Measurements from ENCODE around the gene AP2A1. TPM values are rescaled to one million over a fixed set of nuclear protein-coding genes. Genes with fewer than 3 reads are reported as not detected.

AP2A1 gene
- total RNA-seq, 2 experiments from 2014 or later = 83.4 to 84.5 TPM

DNA sequence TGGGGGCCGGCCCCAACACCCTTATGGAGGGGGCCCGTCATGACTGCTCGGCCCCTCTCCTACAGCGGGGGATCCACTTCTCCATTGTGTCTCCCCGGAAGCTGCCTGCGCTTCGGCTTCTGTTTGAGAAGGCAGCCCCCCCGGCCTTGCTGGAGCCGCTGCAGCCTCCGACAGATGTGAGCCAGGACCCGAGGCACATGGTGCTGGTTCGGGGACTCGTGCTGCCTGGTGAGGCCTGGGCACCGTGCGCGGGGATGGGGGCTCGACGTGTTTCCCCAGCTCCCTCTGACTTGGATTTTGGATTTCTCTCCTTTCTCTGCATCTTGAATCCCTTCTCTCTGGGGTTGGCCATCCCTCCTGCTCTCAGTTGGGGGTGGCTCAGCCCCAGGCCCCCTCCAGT lies 62.9 kb downstream of the AP2A1 start:
- intact Hi-C loops (cut with micrococcal nuclease) = no loop called here
- Mint-ChIP-seq H3K9me3 (no peaks in the 10 kb centered on the region), H3K36me3 (ENCODE audit: low read depth) (peaks cover 2% of the 10 kb centered on the region), H3K27ac (no peak overlapping the region), H3K27me3 (no peaks in the 10 kb centered on the region), H3K4me3 (no peak overlapping the region), H3K4me1 (ENCODE audit: low read depth) (no peaks in the 10 kb centered on the region)
- ATAC-seq = no peak
- TF ChIP-seq, protein P1, sequence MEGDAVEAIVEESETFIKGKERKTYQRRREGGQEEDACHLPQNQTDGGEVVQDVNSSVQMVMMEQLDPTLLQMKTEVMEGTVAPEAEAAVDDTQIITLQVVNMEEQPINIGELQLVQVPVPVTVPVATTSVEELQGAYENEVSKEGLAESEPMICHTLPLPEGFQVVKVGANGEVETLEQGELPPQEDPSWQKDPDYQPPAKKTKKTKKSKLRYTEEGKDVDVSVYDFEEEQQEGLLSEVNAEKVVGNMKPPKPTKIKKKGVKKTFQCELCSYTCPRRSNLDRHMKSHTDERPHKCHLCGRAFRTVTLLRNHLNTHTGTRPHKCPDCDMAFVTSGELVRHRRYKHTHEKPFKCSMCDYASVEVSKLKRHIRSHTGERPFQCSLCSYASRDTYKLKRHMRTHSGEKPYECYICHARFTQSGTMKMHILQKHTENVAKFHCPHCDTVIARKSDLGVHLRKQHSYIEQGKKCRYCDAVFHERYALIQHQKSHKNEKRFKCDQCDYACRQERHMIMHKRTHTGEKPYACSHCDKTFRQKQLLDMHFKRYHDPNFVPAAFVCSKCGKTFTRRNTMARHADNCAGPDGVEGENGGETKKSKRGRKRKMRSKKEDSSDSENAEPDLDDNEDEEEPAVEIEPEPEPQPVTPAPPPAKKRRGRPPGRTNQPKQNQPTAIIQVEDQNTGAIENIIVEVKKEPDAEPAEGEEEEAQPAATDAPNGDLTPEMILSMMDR (IDR thresholded peaks at IDR 0.05) = no peak
- CTCF ChIA-PET = no interaction called here
- POLR2A ChIA-PET = interaction anchor here (1.2 to 1.7 kb wide), 2 partner anchors 11 to 99 kb away, joined by 3 to 6 read pairs; partner anchors contain the start of genes ATF5, MED25 and NUP62
- no peak for DNase-seq

DNA sequence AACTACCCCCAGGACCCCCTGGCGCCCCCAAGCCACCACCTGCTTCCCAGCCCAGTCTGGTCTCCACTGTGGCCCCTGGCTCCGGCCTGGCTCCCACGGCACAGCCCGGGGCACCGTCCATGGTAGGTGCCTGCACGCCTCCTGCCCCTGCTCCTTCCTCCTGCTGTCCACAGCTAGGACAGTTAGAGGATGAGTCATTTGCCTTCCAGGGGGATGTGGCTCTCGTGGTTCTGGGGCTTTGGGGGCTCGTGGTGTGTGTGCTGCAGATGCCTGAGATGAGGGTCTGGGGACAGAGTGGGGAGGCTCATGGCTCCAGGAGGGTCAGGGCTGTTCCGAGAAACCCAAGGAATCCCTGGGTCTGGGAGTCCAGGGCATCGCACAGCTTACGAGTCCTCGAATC lies 64.0 kb downstream of the AP2A1 start:
- ChIA-PET POLR2A (interaction anchor here (1.7 kb wide), 1 partner anchor 12 kb away, joined by 6 read pairs; the partner anchor contains the start of gene MED25), CTCF (interaction anchor here (1.0 kb wide), 1 partner anchor 17 kb away, joined by 3 read pairs; no protein-coding TSS in a partner anchor)
- H3K4me3 Mint-ChIP-seq = no peak overlapping the region
- no peaks in the 10 kb centered on the region for H3K4me1 Mint-ChIP-seq (ENCODE audit: low read depth)
- TF ChIP-seq, protein P1 (IDR thresholded peaks at IDR 0.05) = no peak
- no peak for DNase-seq
- H3K36me3 Mint-ChIP-seq (ENCODE audit: low read depth) = peaks cover 5% of the 10 kb centered on the region
- H3K27ac Mint-ChIP-seq = no peak overlapping the region
- no peaks in the 10 kb centered on the region for H3K9me3 Mint-ChIP-seq
- intact Hi-C loops (cut with micrococcal nuclease) = no loop called here
- ATAC-seq = no peak
- H3K27me3 Mint-ChIP-seq = no peaks in the 10 kb centered on the region

DNA sequence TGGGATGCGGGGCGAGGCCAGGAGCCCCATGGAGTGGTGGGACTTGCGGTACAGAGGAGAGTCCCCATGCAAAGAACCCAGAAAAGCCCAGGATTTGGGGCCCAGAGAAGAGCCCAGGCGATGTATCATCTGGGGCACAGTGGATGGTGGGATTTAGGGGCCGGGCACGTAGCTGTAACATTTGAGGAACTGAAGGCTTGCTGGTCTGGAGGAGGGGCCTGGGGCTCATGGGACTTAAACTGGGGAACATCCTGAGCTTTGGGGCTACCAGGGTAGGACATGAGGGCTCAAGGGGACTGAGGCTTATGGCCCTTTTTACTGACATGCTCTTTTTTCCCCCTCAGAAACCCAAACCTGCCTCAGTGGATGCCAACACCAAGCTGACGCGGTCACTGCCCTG lies 64.8 kb downstream of the AP2A1 start:
- TF ChIP-seq, protein P1 (IDR thresholded peaks at IDR 0.05) = no peak
- no peak for DNase-seq
- ChIA-PET POLR2A (interaction anchor here (0.6 kb wide), 1 partner anchor 183 kb away, joined by 5 read pairs; no protein-coding TSS in a partner anchor), CTCF (no interaction called here)
- Mint-ChIP-seq H3K36me3 (ENCODE audit: low read depth) (peaks cover 5% of the 10 kb centered on the region), H3K27me3 (no peaks in the 10 kb centered on the region), H3K9me3 (no peaks in the 10 kb centered on the region), H3K4me3 (no peak overlapping the region), H3K4me1 (ENCODE audit: low read depth) (no peaks in the 10 kb centered on the region), H3K27ac (no peak overlapping the region)
- intact Hi-C loops (cut with micrococcal nuclease) = no loop called here
- no peak for ATAC-seq

DNA sequence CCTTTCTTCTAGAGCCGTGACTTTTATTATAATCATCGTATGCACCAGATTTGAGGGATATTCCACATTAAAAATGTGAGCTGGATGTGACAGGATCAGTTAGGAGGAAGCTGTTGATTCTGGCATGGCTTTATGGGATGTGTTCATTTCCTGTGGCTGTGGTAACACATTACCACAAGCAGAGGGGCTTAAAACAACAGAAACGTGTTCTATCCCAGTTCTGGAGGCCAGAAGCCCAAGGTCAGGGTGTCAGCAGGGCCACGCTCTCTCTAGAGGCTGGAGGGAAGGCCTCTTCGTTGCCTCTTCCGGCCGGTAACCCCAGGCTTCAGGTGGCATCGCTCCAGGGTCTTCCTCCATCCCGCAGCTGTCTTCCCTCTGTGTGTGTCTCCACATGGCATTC lies 65.8 kb downstream of the AP2A1 start:
- Mint-ChIP-seq H3K9me3 (no peaks in the 10 kb centered on the region), H3K4me1 (ENCODE audit: low read depth) (no peaks in the 10 kb centered on the region), H3K27me3 (no peaks in the 10 kb centered on the region), H3K36me3 (ENCODE audit: low read depth) (peaks cover 10% of the 10 kb centered on the region), H3K27ac (no peak overlapping the region), H3K4me3 (no peak overlapping the region)
- TF ChIP-seq, protein P1 (IDR thresholded peaks at IDR 0.05) = no peak
- POLR2A ChIA-PET = interaction anchor here (0.6 kb wide), 2 partner anchors 11 to 14 kb away, joined by 3 read pairs; no protein-coding TSS in a partner anchor
- ATAC-seq (no peak), DNase-seq (no peak)
- CTCF ChIA-PET = no interaction called here
- intact Hi-C loops (cut with micrococcal nuclease) = no loop called here

DNA sequence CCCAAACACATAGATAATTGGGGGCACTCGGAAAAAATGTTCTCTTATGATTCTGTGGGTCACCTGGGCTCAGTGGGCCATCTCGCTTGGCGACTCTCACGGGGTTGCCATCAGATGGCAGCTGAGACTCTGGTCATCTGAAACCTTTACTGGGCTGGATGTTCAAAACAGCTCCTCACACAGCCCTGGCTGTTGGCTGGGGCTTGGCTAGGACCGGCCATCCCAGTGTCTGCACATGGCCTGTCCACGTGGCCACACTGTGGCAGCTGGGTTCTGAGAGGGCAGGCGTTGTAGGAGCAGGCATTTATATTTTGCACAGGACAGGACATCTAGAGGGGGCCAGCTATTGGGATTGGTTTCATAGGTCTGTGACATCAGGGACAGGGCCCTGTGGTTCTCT lies 66.8 kb downstream of the AP2A1 start:
- POLR2A ChIA-PET = no interaction called here
- no peaks in the 10 kb centered on the region for H3K27me3 Mint-ChIP-seq
- H3K36me3 Mint-ChIP-seq (ENCODE audit: low read depth) = peaks cover 10% of the 10 kb centered on the region
- no peak overlapping the region for H3K27ac Mint-ChIP-seq
- no peak for DNase-seq
- CTCF ChIA-PET = no interaction called here
- TF ChIP-seq, protein P1 (IDR thresholded peaks at IDR 0.05) = no peak
- no peaks in the 10 kb centered on the region for H3K4me1 Mint-ChIP-seq (ENCODE audit: low read depth)
- H3K4me3 Mint-ChIP-seq = no peak overlapping the region
- intact Hi-C loops (cut with micrococcal nuclease) = no loop called here
- ATAC-seq = no peak
- no peaks in the 10 kb centered on the region for H3K9me3 Mint-ChIP-seq

Data from activated CD8-positive, alpha-beta T cell treated with anti-CD3 and anti-CD28 coated beads for 36 hours (primary cell).